SU-DHL-6 (cell line): ENCODE measurements around the gene PITPNM3.

ENCODE experiments used
- H2AFZ ChIP-seq: fragments of 200-600 bp; sonication (generic); 2 replicates; pipeline ENCODE4 v1.6.1; 2014; ENCODE audit warnings: low read depth, mild to moderate bottlenecking, moderate library complexity, mixed read lengths, antibody characterized with exemption, low read length; ENCODE audit not compliant: severe bottlenecking
- H3F3A ChIP-seq: fragments of 200-600 bp; shearing (Covaris generic); 2 replicates; pipeline ENCODE4 v1.6.0; 2016; ENCODE audit warnings: antibody characterized with exemption, mild to moderate bottlenecking; ENCODE audit not compliant: insufficient read depth
- H3K27ac ChIP-seq: fragments of 200-600 bp; sonication (generic); 2 replicates; pipeline ENCODE4 v1.5.1; 2016; ENCODE audit warnings: low read depth, mild to moderate bottlenecking, low read length, moderate library complexity, mixed read lengths
- H3K27me3 ChIP-seq: fragments of 200-600 bp; sonication (generic), shearing (Covaris generic); 2 replicates; pipeline ENCODE4 v1.6.0; 2014; ENCODE audit warnings: mild to moderate bottlenecking, low read length
- H3K36me3 ChIP-seq: fragments of 200-600 bp; sonication (generic); 2 replicates; pipeline ENCODE4 v1.6.1; 2014; ENCODE audit warnings: mild to moderate bottlenecking, low read length, mixed read lengths
- H3K4me2 ChIP-seq: fragments of 300-600, 200-600 bp; shearing (Covaris generic), sonication (generic); 2 replicates; pipeline ENCODE4 v1.6.0; 2014; ENCODE audit warnings: low read length, low read depth, mild to moderate bottlenecking; ENCODE audit not compliant: poor library complexity, severe bottlenecking
- H3K4me3 ChIP-seq: fragments of 200-600 bp; sonication (generic); 2 replicates; pipeline ENCODE4 v1.5.1; 2014; ENCODE audit warnings: antibody characterized with exemption, low read length, mild to moderate bottlenecking, mixed read lengths; ENCODE audit not compliant: insufficient read depth, poor library complexity, severe bottlenecking
- H3K79me2 ChIP-seq: fragments of 200-600 bp; sonication (generic); 2 replicates; pipeline ENCODE4 v1.6.1; 2014; ENCODE audit warnings: mild to moderate bottlenecking, low read length, moderate library complexity; ENCODE audit not compliant: insufficient read depth
- H3K9ac ChIP-seq: fragments of 200-600 bp; sonication (generic); 2 replicates; pipeline ENCODE4 v1.7.0; 2014; ENCODE audit warnings: mild to moderate bottlenecking, low read length
- H3K9me2 ChIP-seq: fragments of 200-600 bp; sonication (generic); replicated peaks from 2 replicates; pipeline ENCODE4 v1.6.1; 2014; ENCODE audit warnings: low read length; ENCODE audit not compliant: insufficient read depth
- H3K9me3 ChIP-seq: fragments of 200-600 bp; sonication (generic); 2 replicates; pipeline ENCODE4 v1.6.1; 2014; ENCODE audit warnings: low read length, mixed read lengths; ENCODE audit not compliant: insufficient read depth
- H4K20me1 ChIP-seq: fragments of 200-600 bp; sonication (generic); 2 replicates; pipeline ENCODE4 v1.6.1; 2014; ENCODE audit warnings: low read depth, mild to moderate bottlenecking, antibody characterized with exemption, low read length, moderate library complexity, mixed read lengths
- CTCF ChIP-seq: fragments of 200-600 bp; sonication (generic); IDR thresholded peaks from one replicate; pipeline ENCODE4 v1.5.1; 2017; ENCODE audit warnings: antibody characterized with exemption, mild to moderate bottlenecking, low read length, moderate library complexity; ENCODE audit not compliant: insufficient read depth, poor library complexity, severe bottlenecking
- EZH2phosphoT487 ChIP-seq: fragments of 200-600 bp; sonication (generic), shearing (Covaris generic); conservative IDR thresholded peaks from 2 replicates; pipeline ENCODE4 v1.6.1; 2018; ENCODE audit warnings: mild to moderate bottlenecking, antibody characterized with exemption, low read length, moderate library complexity, mixed read lengths

PITPNM3 gene

GRCh38 chr17:6442775-6443174 lies 113.6 kb downstream of the PITPNM3 start:
- Histone ChIP-seq H3K27me3 (no peaks in the 10 kb centered on the region), H2AFZ (no peak overlapping the region), H3K4me2 (no peak overlapping the region), H3K36me3 (no peaks in the 10 kb centered on the region), H3K9ac (no peak overlapping the region), H3K4me3 (no peak overlapping the region), H3K9me2 (no peaks in the 10 kb centered on the region), H4K20me1 (no peaks in the 10 kb centered on the region), H3F3A (no peaks in the 10 kb centered on the region), H3K9me3 (no peaks in the 10 kb centered on the region), H3K79me2 (no peaks in the 10 kb centered on the region), H3K27ac (no peak overlapping the region)
- TF ChIP-seq CTCF: no peak
- TF ChIP-seq EZH2phosphoT487: no peak

GRCh38 chr17:6439951-6440350 lies 116.4 kb downstream of the PITPNM3 start:
- Histone ChIP-seq H3K27me3 (no peaks in the 10 kb centered on the region), H3K9me2 (no peaks in the 10 kb centered on the region), H3K27ac (no peak overlapping the region), H3K9ac (no peak overlapping the region), H3F3A (no peaks in the 10 kb centered on the region), H3K4me3 (no peak overlapping the region), H3K9me3 (no peaks in the 10 kb centered on the region), H3K79me2 (no peaks in the 10 kb centered on the region), H3K36me3 (no peaks in the 10 kb centered on the region), H4K20me1 (no peaks in the 10 kb centered on the region), H2AFZ (no peak overlapping the region), H3K4me2 (no peak overlapping the region)
- TF ChIP-seq CTCF (no peak), EZH2phosphoT487 (no peak)

- no peaks in the 10 kb centered on the region for H3K79me2 ChIP-seq
- no peak overlapping the region for H3K9ac ChIP-seq
- no peak overlapping the region for H3K4me3 ChIP-seq
- no peak overlapping the region for H3K4me2 ChIP-seq
- no peaks in the 10 kb centered on the region for H3K9me2 ChIP-seq
- no peaks in the 10 kb centered on the region for H3F3A ChIP-seq
- H3K9me3 ChIP-seq: no peaks in the 10 kb centered on the region
- H3K27me3 ChIP-seq: no peaks in the 10 kb centered on the region
- no peaks in the 10 kb centered on the region for H3K36me3 ChIP-seq
- H3K27ac ChIP-seq: no peak overlapping the region
- TF ChIP-seq CTCF (no peak), EZH2phosphoT487 (no peak)
- no peak overlapping the region for H2AFZ ChIP-seq
- no peaks in the 10 kb centered on the region for H4K20me1 ChIP-seq
Measured at GRCh38 chr17:6437956-6438355, 118.4 kb downstream of the PITPNM3 start.
